ENCODE measurements around the gene RGP1. TPM values are rescaled to one million over a fixed set of nuclear protein-coding genes. Genes with fewer than 3 reads are reported as not detected.

The RGP1 gene
- total RNA-seq, 2 donors from 2014 or later, result 21.3 to 25.7 TPM

GRCh38 chr9:35754264-35754663 is 5.2 kb downstream of the RGP1 start, which contains the start of gene MSMP:
Gene MSMP (minus strand): TSS chr9:35754276. CDS start chr9:35754129, 147 bp downstream.
- peaks cover 0 to 50% of the 10 kb centered on the region in 2 donors for H3K4me1 ChIP-seq

GRCh38 chr9:35755071-35755470 is 6.0 kb downstream of the RGP1 start:
- TF ChIP-seq CTCF (IDR thresholded peaks at IDR 0.05), result no peak
- DNase-seq (ENCODE audit: low spot score), result no peak
- Histone ChIP-seq H3K4me1 (peaks cover 0 to 42% of the 10 kb centered on the region in 2 donors), H3K4me3 (no peak overlapping the region), H3K9me3 (no peaks in the 10 kb centered on the region), H3K27me3 (no peaks in the 10 kb centered on the region), H3K27ac (no peak overlapping the region), H3K36me3 (peaks cover 39% of the 10 kb centered on the region)

More at GRCh38 chr9:35754264-35754663, 5.2 kb downstream of the RGP1 start, which contains the start of gene MSMP:
- TF ChIP-seq CTCF (IDR thresholded peaks at IDR 0.05), result no peak
- no peak within 1 kb of the TSS for H3K4me3 ChIP-seq
- H3K9me3 ChIP-seq, result no peaks in the 10 kb centered on the region
- H3K27ac ChIP-seq, result no peak within 1 kb of the TSS
- H3K27me3 ChIP-seq, result no peaks in the 10 kb centered on the region
- no peak for DNase-seq (ENCODE audit: low spot score)
- peaks cover 39% of the 10 kb centered on the region for H3K36me3 ChIP-seq

GRCh38 chr9:35756275-35757225 is 7.5 kb downstream of the RGP1 start:
- H3K4me1 ChIP-seq, result peaks cover 0 to 44% of the 10 kb centered on the region in 2 donors

GRCh38 chr9:35757226-35757891 is 8.3 kb downstream of the RGP1 start:
- peak overlapping the region; percentile 90 to 95 for H3K27ac ChIP-seq
- H3K4me1 ChIP-seq, result peaks cover 0 to 44% of the 10 kb centered on the region in 2 donors
- H3K4me3 ChIP-seq, result peak overlapping the region; percentile 61 to 67
- no peaks in the 10 kb centered on the region for H3K9me3 ChIP-seq
- peak; percentile 66 for DNase-seq (ENCODE audit: low spot score)
- peaks cover 19% of the 10 kb centered on the region for H3K36me3 ChIP-seq
- H3K27me3 ChIP-seq, result no peaks in the 10 kb centered on the region
- TF ChIP-seq CTCF (IDR thresholded peaks at IDR 0.05), result no peak

More at GRCh38 chr9:35756275-35757225, 7.5 kb downstream of the RGP1 start:
- peak overlapping the region; percentile 90 to 95 for H3K27ac ChIP-seq
- no peaks in the 10 kb centered on the region for H3K27me3 ChIP-seq
- H3K9me3 ChIP-seq, result no peaks in the 10 kb centered on the region
- peak; percentile 73 for DNase-seq (ENCODE audit: low spot score)
- peaks cover 27% of the 10 kb centered on the region for H3K36me3 ChIP-seq
- TF ChIP-seq CTCF (IDR thresholded peaks at IDR 0.05), result peak; percentile 52 to 76
- H3K4me3 ChIP-seq, result peak overlapping the region; percentile 61 to 67

GRCh38 chr9:35757892-35758275 is 8.8 kb downstream of the RGP1 start:
- Histone ChIP-seq H3K4me1 (peaks cover 0 to 44% of the 10 kb centered on the region in 2 donors), H3K36me3 (peaks cover 14% of the 10 kb centered on the region), H3K4me3 (peak overlapping the region in 1 of 2 donors; percentile 61), H3K27me3 (no peaks in the 10 kb centered on the region), H3K9me3 (no peaks in the 10 kb centered on the region), H3K27ac (peak overlapping the region; percentile 90 to 95)
- TF ChIP-seq CTCF (IDR thresholded peaks at IDR 0.05), result no peak
- DNase-seq (ENCODE audit: low spot score), result no peak

All from right atrium auricular region (tissue), 2 donors.